NCI-H2227 treated with DMSO at 0.1 percent for 48 hours (cell line): Measurements from ENCODE around the gene ALDH3A2.
"Not testable (repeated sequence)": the region's sequence is repeated elsewhere in the genome, so short reads cannot be mapped to it uniquely, and the experiment has no call there.

ENCODE experiments used
- DNase-seq: peaks from one replicate; lab custom pipeline; 2025; lab: John Stamatoyannopoulos, UW

ALDH3A2 gene

GRCh38 chr17:19678581-19679453 is 30.3 kb downstream of the ALDH3A2 start:
- no peak for DNase-seq

GRCh38 chr17:19683117-19683516 is 34.6 kb downstream of the ALDH3A2 start:
- no peak for DNase-seq

- not testable (repeated sequence) for DNase-seq
Measured at GRCh38 chr17:19684909-19685580, 36.5 kb downstream of the ALDH3A2 start.

GRCh38 chr17:19686400-19687090 is 38.0 kb downstream of the ALDH3A2 start:
- DNase-seq: no peak

GRCh38 chr17:19702217-19702641 is 53.7 kb downstream of the ALDH3A2 start:
- DNase-seq: no peak

GRCh38 chr17:19703106-19703827 is 54.7 kb downstream of the ALDH3A2 start:
- DNase-seq: no peak

GRCh38 chr17:19703828-19704613 is 55.5 kb downstream of the ALDH3A2 start:
- DNase-seq: no peak

- DNase-seq: no peak
Measured at GRCh38 chr17:19705201-19705600, 56.6 kb downstream of the ALDH3A2 start.

- no peak for DNase-seq
Measured at GRCh38 chr17:19705771-19706770, 57.5 kb downstream of the ALDH3A2 start.

GRCh38 chr17:19706791-19707727 is 58.5 kb downstream of the ALDH3A2 start:
- DNase-seq: no peak

- no peak for DNase-seq
Measured at GRCh38 chr17:19707728-19708221, 59.2 kb downstream of the ALDH3A2 start.

GRCh38 chr17:19708431-19709175 is 60.1 kb downstream of the ALDH3A2 start:
- DNase-seq: no peak

GRCh38 chr17:19709841-19710240 is 61.3 kb downstream of the ALDH3A2 start:
- no peak for DNase-seq

GRCh38 chr17:19712436-19713004 is 64.0 kb downstream of the ALDH3A2 start:
- no peak for DNase-seq

GRCh38 chr17:19713462-19713861 is 64.9 kb downstream of the ALDH3A2 start:
- DNase-seq: no peak

- no peak for DNase-seq
Measured at GRCh38 chr17:19713901-19714361, 65.4 kb downstream of the ALDH3A2 start.
